Heart right ventricle (tissue), 16 donors: Measurements from ENCODE around the gene BORCS6. TPM values are rescaled to one million over a fixed set of nuclear protein-coding genes. Genes with fewer than 3 reads are reported as not detected.

ENCODE experiments used
- ATAC-seq, 8 donors: fragments of 200-7000 bp; cut with Tn5 transposase; one replicate each; pipeline ENCODE4 v1.9.1; 2020; ENCODE audit warnings: mild to moderate bottlenecking in 8 of 8, moderate library complexity in 8 of 8, moderate number of reproducible peaks in 1 of 8
- DNase-seq, 2 donors: peaks; one replicate each; pipeline ENCODE4 v3.0.0-alpha.2; 2020
- H3K27ac ChIP-seq, 10 donors: fragments of 200-600 bp; sonication (generic) in 2 of 10; one replicate each; pipeline versions ENCODE4 v1.5.0 to v1.8.0; 2020 to 2022; ENCODE audit warnings: mild to moderate bottlenecking in 3 of 10
- H3K27me3 ChIP-seq, 7 donors: fragments of 200-600 bp; one replicate each; pipeline ENCODE4 v1.8.0; 2021 to 2022; ENCODE audit warnings: mild to moderate bottlenecking in 2 of 7
- H3K36me3 ChIP-seq, 9 donors: fragments of 200-600 bp; sonication (generic) in 1 of 9; one replicate each; pipeline versions ENCODE4 v1.5.0 to v1.8.0; 2020 to 2022; ENCODE audit warnings: mild to moderate bottlenecking in 2 of 9
- H3K4me1 ChIP-seq, 9 donors: fragments of 200-600 bp; sonication (generic) in 1 of 9; one replicate each; pipeline versions ENCODE4 v1.5.0 to v1.8.0; 2020 to 2022; ENCODE audit warnings: mild to moderate bottlenecking in 4 of 9
- H3K4me3 ChIP-seq, 10 donors: fragments of 200-600 bp; sonication (generic) in 2 of 10; one replicate each; pipeline versions ENCODE4 v1.5.0 to v1.8.0; 2020 to 2022; ENCODE audit warnings: mild to moderate bottlenecking in 7 of 10, moderate library complexity in 2 of 10
- H3K9me3 ChIP-seq, 11 donors: fragments of 200-600 bp in 10 of 11; sonication (generic) in 2 of 11; one replicate each; pipeline versions ENCODE4 v1.5.0 to v1.8.0; 2013 to 2022; ENCODE audit warnings: mild to moderate bottlenecking in 2 of 11, control low read depth in 1 of 11, moderate library complexity in 1 of 11
- CTCF ChIP-seq, 9 donors: fragments of 200-600 bp; sonication (generic) in 2 of 9; IDR thresholded peaks; one replicate each; pipeline versions ENCODE4 v1.5.0 to v1.8.0; 2021 to 2022; ENCODE audit warnings: antibody characterized with exemption in 9 of 9, mild to moderate bottlenecking in 5 of 9, moderate library complexity in 1 of 9
- WGBS, 2 donors: extraction: QIAGEN DNeasy Blood & Tissue Kit; methylation state at CpG; one replicate each; pipeline ENCODE4 v1.1.7; 2013; ENCODE audit warnings: inconsistent platforms in 1 of 2; 5-methylcytosine and 5-hydroxymethylcytosine counted together
- intact Hi-C, 10 donors: fragments of 100-400 bp; cut with DNase I; formaldehyde crosslinking; loops; one replicate each; pipeline versions ENCODE4 v1.11.1 to v1.14.2; 2022
- polyA plus RNA-seq, 2 donors: library from polyadenylated mRNA; stranded (reverse); fragments of 200-250 nt; gene quantifications; one replicate each; pipeline ENCODE4 v1.2.3, GENCODE V29; 2013
- total RNA-seq, 10 donors: library from RNA; stranded (reverse); fragmentation: NEBNext Ultra II Directional in 3 of 10; extraction: Animal tissue kit (Norgen Biotek cat#: 25700) in 3 of 10; gene quantifications; one replicate each; pipeline versions ENCODE4 v1.2.1 to v1.2.4, GENCODE V29; 2021 to 2023
- donor health status: Arrhythmogenic right ventricular cardiomyopathy.
- donor health status: ischemic (EF 13 %, LVEDD 7.1; RV severe dilation, severe dysfunction).
- donor health status: healthy with polysubstance abuse.
- donor health status: DM: no; HTN: yes; CAD: no.
- donor health status: DM: no; HTN: no; CAD: no.
- donor health status: ischemic (EF 25% LVEDD 6.9; RV normal size, moderate dysfunction).
- donor health status: ischemic (EF 25% LVEDD 5.7; RV mildly dilated, moderate dysfunction).
- donor health status: healthy.
- donor health status: DM: yes; HTN: yes; CAD: no.
- donor health status: Ischemic cardiomyopathy.
- donor health status: ischemic (EF 35%, LVEDD 5.7; RV mildly dilated, moderate dysfunction).
- donor health status: nonischemic (EF 11% LVEDD 7.7; RV severe dilation, severe dysfunction).
- donor health status: DM: yes; HTN: yes; CAD: no.
- donor health status: PGD.
- donor health status: ischemic (EF 29% LVEDD 5.4; RV normal size, mild dysfunction).
- donor health status: nonischemic (EF 23%, LVEDD 6.1; RV moderate dilation, normal function).

Gene BORCS6
- total and polyA plus RNA-seq, 12 donors: 4.2 to 13.8 (median 7.7) TPM

- H3K4me3 ChIP-seq: peak overlapping the region in 9 of 10 donors; percentile 26 to 96 (median 78)
- DNase-seq: peak; percentile 59 to 87
- intact Hi-C loops: loop anchor here in 4 of 10 donors (5.0 to 10.0 kb wide), 4 partner anchors 299 to 319 kb away; partner anchors contain the start of genes CYB5D1 (in 1 of the 4), KDM6B (in 1 of the 4), NAA38 (in 1 of the 4) and TMEM88 (in 1 of the 4)
- peaks cover 33 to 80% (median 59%) of the 10 kb centered on the region in 9 donors for H3K4me1 ChIP-seq
- ATAC-seq: peak in 7 of 8 donors; percentile 7 to 39 (median 19)
- H3K27me3 ChIP-seq: no peaks in the 10 kb centered on the region
- no peaks in the 10 kb centered on the region for H3K9me3 ChIP-seq
- TF ChIP-seq CTCF (IDR thresholded peaks at IDR 0.05): no peak
- H3K36me3 ChIP-seq: peaks cover 13 to 29% (median 22%) of the 10 kb centered on the region in 9 donors
- peak overlapping the region; percentile 97 to 100 (median 100) for H3K27ac ChIP-seq
- 17 to 22% methylated on average over 13 of the region's 13 CpGs for WGBS, 2 donors
Observed at GRCh38 chr17:8153525-8153956, 36.4 kb downstream of the BORCS6 start.

GRCh38 chr17:8153031-8153451 is 36.9 kb downstream of the BORCS6 start:
- no peak for TF ChIP-seq CTCF (IDR thresholded peaks at IDR 0.05)
- Histone ChIP-seq H3K4me3 (peak overlapping the region in 8 of 10 donors; percentile 70 to 96 (median 80)), H3K4me1 (peaks cover 32 to 80% (median 55%) of the 10 kb centered on the region in 9 donors), H3K9me3 (no peaks in the 10 kb centered on the region), H3K27me3 (no peaks in the 10 kb centered on the region), H3K36me3 (peaks cover 18 to 34% (median 27%) of the 10 kb centered on the region in 9 donors), H3K27ac (peak overlapping the region; percentile 97 to 100 (median 100))
- ATAC-seq (no peak), DNase-seq (peak; percentile 13 to 34)
- 50% methylated on average over 7 of the region's 7 CpGs for WGBS, 2 donors
- intact Hi-C loops: loop anchor here in 4 of 10 donors (5.0 to 10.0 kb wide), 4 partner anchors 298 to 318 kb away; partner anchors contain the start of genes CYB5D1 (in 1 of the 4), KDM6B (in 1 of the 4), NAA38 (in 1 of the 4) and TMEM88 (in 1 of the 4)

GRCh38 chr17:8152112-8152775 is 37.7 kb downstream of the BORCS6 start, which contains the start of gene PER1:
PER1 (minus strand) TSS chr17:8152404; CDS start chr17:8150706, 1,698 bp downstream.
- TF ChIP-seq CTCF (IDR thresholded peaks at IDR 0.05): no peak
- WGBS, 2 donors: 1 to 2% methylated on average over 42 of the region's 42 CpGs
- H3K9me3 ChIP-seq: no peaks in the 10 kb centered on the region
- ATAC-seq (peak; percentile 20 to 69 (median 53)), DNase-seq (peak; percentile 96 to 98)
- peaks cover 26 to 42% (median 35%) of the 10 kb centered on the region in 9 donors for H3K36me3 ChIP-seq
- intact Hi-C loops: loop anchor here in 4 of 10 donors (5.0 to 10.0 kb wide), 4 partner anchors 297 to 317 kb away; partner anchors contain the start of genes CYB5D1 (in 1 of the 4), KDM6B (in 1 of the 4), NAA38 (in 1 of the 4) and TMEM88 (in 1 of the 4)
- H3K4me3 ChIP-seq: peak within 1 kb of the TSS; percentile 53 to 96 (median 78)
- H3K27me3 ChIP-seq: no peaks in the 10 kb centered on the region
- peak within 1 kb of the TSS; percentile 97 to 100 (median 100) for H3K27ac ChIP-seq
- H3K4me1 ChIP-seq: peaks cover 32 to 75% (median 57%) of the 10 kb centered on the region in 9 donors

GRCh38 chr17:8151641-8152111 is 38.3 kb downstream of the BORCS6 start:
- WGBS, 2 donors: 0 to 1% methylated on average over 22 of the region's 22 CpGs
- Histone ChIP-seq H3K27ac (peak overlapping the region; percentile 97 to 100 (median 100)), H3K36me3 (peaks cover 29 to 47% (median 41%) of the 10 kb centered on the region in 9 donors), H3K9me3 (no peaks in the 10 kb centered on the region), H3K4me1 (peaks cover 28 to 72% (median 53%) of the 10 kb centered on the region in 9 donors), H3K4me3 (peak overlapping the region; percentile 53 to 96 (median 78)), H3K27me3 (no peaks in the 10 kb centered on the region)
- no peak for TF ChIP-seq CTCF (IDR thresholded peaks at IDR 0.05)
- DNase-seq (peak; percentile 93 to 95), ATAC-seq (peak; percentile 3 to 44 (median 14))
- intact Hi-C loops: loop anchor here in 4 of 10 donors (1.0 to 10.0 kb wide), 5 partner anchors 12 to 317 kb away; partner anchors contain the start of genes CYB5D1 (in 1 of the 4), KDM6B (in 1 of the 4), NAA38 (in 1 of the 4) and TMEM88 (in 1 of the 4)
